SKM-1 treated with dmso at 0.1 percent for 144 hours (cell line): Measurements from ENCODE around the gene ERP44.
A peak's percentile ranks its signal among the peaks of the same experiment; 100 is the strongest.
"Not testable (repeated sequence)": the region's sequence is repeated elsewhere in the genome, so short reads cannot be mapped to it uniquely, and the experiment has no call there.

ENCODE experiments used
- DNase-seq: peaks from one replicate; lab custom pipeline; 2025; ENCODE audit not compliant: unreplicated experiment; lab: John Stamatoyannopoulos, UW

Gene ERP44

DNA sequence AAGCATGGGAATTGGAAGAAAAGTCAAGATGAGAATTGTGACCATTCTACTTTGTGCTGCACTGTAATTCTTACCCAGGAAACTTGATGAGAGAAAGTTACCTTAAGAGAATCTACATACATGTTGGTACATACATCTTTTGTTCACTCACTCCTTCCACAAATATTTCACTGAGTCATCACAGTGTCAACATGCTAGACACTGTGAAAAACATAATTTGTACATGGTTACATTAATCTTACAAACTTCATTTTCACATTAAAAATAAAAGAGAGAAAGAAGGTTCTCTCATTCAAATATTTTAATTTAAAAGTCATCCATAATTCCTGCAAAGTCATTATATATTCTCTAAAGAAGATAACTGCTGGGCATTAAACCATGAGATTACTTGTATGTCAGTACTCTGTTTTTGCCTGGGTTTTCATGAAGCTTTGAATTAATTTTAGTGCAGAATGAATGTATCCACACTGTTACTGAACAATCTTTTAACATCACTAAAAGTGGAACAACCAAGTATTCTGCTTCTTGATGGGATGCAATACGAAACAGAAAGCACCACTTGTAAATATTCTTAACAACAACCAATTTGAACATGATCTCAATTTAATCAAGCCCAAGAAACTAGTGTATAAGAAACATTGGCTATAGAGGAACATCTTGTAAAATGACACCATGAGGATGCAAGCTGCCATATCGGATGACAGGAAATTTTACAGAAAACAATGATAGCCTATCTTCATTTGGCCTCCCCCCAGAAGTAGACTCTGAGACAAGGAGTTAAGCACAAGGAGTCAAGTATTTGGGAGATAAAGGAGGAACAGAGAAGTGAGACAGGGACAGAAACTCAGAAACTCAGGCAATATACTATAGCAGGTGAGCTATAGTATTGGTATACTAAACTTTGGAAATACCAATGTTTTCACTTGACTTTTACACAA is 28.4 kb downstream of the ERP44 start:
- DNase-seq: no peak

GRCh38 chr9:100069068-100069467 is 29.7 kb downstream of the ERP44 start:
- DNase-seq: not testable (repeated sequence)

GRCh38 chr9:100067990-100068389 is 30.8 kb downstream of the ERP44 start:
- not testable (repeated sequence) for DNase-seq

GRCh38 chr9:100066539-100066938 is 32.3 kb downstream of the ERP44 start:
- no peak for DNase-seq

DNA sequence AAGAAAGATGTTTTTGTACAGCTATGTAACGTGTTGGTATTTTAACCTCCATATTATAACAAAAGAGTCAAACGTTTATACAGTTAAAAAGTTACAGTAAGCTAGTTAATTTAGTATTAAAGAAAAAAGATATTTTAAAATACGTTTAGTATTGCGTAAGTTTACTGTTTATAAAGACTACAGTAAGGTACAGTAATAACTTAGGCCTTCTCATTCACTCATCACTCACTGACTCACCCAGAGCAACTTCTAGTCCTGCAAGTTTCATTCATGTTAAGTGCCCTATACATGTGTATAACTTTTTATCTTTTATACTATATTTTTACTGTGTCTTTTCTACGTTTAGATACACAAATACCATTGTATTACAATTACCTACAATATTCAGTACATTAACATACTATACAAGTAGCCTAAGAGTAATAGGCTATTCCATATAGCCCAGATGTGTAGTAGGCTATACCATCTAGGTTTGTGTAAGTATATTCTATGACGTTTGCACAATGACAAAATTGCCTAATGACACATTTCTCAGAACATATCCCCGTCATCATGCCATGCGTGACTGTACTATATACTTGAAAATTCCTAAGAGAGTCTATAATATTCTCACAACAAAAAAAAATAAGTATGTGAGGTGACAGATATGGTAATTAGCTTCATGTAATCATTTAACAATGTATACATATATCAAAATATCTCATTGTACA is 33.8 kb downstream of the ERP44 start:
- no peak for DNase-seq

DNA sequence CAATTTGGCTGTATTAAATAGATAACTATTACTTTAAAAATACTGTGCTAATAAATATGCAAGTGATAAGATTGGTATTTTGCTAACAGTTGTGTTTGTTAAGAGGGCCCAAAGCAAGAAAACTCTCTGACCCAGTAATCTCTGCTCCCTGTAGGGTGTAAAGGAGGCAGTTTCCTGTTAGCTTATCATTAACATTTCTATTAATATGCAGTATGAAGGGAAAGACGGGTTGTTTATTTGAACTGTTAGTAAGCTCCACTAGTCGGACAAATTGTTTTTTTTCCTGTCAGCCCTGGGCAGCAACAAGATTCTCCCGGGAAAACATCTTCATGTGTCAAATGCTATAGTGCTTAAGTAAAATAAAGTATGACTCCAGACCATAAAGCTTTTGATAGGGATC is 35.6 kb downstream of the ERP44 start:
- DNase-seq: no peak

- DNase-seq: not testable (repeated sequence)
Measured at GRCh38 chr9:100062683-100063082, 36.1 kb downstream of the ERP44 start.

GRCh38 chr9:100058699-100059579 is 39.9 kb downstream of the ERP44 start:
- DNase-seq: no peak

DNA sequence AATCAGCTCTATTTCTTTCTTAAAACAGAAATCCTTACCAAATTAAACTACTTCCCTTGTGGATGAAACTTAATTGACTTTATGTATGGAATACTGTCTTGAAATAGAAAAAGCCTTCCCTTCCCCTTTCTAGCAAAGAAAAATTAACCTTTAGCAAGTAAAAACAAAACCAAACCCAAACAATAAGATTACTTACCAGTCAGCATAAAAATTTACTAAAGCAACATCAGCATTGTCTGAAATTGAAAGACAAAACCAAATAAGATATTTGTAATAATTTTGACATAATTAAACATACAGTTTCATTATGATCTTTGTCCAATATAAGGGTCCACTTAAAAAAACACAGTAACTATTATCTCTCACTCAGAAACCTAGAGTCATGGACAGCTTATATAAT is 41.2 kb downstream of the ERP44 start:
- no peak for DNase-seq

- DNase-seq: no peak
Measured at GRCh38 chr9:100056561-100056960, 42.2 kb downstream of the ERP44 start.

DNA sequence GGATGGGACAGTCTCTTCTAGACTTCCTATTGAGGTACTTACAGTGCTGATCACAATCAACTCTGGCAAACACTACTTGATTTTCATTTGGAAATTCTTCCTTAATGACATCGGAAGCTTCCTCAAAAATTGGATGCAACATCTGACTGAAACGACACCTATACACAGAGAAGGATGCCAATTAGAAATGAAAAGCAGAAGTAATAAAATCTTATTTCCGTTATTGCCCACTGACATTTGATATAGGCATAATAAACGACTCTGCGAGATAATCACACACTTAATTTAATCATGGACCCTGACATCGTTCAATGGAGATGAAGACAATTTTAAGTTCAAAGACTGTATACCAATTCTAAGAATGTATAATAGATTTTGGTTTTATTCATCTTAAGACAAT is 46.4 kb downstream of the ERP44 start:
- DNase-seq: no peak

GRCh38 chr9:100049551-100049950 is 49.2 kb downstream of the ERP44 start:
- DNase-seq: no peak

- no peak for DNase-seq
Measured at GRCh38 chr9:100038472-100038871, 60.3 kb downstream of the ERP44 start.

GRCh38 chr9:100033877-100034551 is 64.8 kb downstream of the ERP44 start:
- no peak for DNase-seq

DNA sequence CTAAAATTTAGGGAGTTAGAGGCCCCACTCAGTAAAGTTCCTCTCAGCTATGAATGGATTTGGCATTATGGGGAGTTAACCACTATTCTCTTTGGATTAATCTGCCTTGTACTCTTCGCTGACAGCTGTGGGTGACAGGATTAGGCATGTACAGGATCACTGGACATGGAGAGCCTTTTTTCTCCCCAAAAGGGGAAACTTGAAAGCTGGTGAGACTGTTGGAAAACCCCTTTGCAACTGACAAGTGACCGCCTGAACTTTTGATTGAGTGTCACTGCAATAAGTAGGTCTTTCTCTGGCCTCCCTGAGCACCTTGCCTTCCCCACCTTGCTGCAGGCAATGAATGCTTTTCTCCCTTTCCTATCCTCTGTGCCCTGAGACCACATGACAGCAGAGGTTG is 68.3 kb downstream of the ERP44 start:
- DNase-seq: no peak

GRCh38 chr9:100029251-100029650 is 69.5 kb downstream of the ERP44 start:
- no peak for DNase-seq

DNA sequence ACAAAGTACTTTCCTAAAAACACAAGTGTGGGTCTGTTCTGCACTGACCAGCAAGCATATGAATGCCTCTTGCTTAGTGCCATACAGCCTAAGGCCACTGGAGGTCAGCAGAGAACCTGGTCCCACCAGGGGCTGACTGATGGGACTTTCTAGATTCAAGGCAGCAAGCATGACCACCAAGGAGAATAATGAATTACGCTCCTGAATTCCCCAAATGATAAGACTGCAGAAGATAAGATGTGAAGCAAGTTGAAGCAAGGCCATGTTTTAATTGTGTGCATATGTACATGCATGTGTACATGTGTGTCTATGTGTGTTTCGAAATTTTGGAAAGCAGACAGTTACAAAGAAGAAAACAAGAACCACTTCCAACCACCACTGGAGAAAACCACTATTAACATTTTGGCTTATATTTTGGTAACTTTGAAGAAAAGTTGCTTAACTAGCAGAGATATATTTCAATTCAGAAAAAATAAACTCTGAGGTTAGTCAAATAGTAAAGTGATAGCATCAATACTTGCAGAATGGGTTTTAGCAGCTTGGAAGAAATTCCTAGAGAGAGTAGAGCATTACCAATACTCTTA is 70.5 kb downstream of the ERP44 start:
- peak; percentile 26 for DNase-seq

DNA sequence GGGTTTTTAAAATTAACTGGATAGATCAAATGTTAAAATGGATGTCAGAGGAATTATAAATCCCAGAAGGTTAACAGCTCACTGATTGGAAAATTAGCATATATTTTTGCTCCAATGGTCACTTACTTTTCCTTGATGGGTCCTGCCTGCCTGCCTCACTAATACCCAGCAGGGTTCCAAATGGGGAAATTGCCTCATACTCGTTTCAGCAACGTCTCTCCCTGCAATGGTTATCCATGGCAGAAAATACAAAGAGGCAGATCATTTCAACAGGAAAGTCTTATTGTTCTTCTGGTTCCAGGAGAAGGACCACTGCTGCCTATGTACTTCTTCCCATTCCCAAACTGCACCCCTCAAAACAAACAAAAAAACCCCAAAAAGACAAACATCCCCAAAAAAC is 71.3 kb downstream of the ERP44 start:
- DNase-seq: no peak

DNA sequence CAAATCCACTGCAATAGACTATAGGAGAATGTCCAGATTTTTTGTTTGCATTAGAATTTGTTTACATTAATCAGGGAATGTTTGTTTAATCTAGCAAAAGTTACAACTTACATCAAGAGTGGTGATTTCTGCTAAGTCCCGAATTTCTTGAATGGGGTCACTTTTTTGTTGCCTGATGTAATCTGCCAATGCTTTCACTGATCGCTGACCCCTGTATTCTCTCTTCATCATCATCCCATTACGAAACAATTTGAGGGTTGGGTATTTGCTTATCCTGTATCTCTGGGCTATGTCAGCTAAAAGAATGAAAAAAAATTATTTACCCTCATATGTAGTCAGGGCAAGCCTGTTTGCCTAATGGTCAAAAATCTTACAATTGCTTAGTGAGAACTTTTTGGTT is 76.9 kb downstream of the ERP44 start:
- no peak for DNase-seq

DNA sequence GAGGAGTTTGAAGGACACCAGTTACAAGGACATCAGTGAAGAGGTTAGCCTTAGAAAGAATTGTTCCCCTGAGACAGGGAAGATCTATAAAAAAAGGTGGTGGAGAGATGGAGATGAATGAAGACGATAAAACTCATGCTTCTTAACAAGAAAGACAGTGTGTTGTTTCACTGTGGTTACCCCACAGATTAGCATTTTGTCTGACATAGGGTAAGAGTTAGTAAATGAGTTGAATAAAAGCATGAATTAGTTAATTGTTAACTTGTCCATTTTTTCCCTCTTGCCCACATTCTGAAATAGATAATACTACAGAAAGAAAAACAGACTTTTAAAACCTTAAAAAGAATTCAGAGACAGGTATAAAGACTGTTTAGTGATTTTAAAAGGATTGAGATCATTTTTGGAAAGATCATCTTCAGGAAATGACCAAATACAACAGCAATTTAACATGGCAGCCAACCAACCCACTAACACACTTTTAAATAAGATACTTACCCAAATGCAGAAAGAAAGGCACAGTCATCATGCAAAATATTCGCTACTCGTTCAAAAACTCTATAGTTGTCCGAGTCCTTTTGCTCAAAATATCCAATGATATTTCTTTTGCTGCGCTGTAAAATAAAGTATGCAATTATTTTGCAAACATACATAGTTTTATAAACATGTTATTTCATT is 78.5 kb downstream of the ERP44 start:
- DNase-seq: no peak
